Measurements from ENCODE around the gene PKP4. TPM values are rescaled to one million over a fixed set of nuclear protein-coding genes. Genes with fewer than 3 reads are reported as not detected.
"Not testable (repeated sequence)": the region's sequence is repeated elsewhere in the genome, so short reads cannot be mapped to it uniquely, and the experiment has no call there.

PKP4 gene
- total RNA-seq, 1 experiment from 2014 or later = 9.3 TPM

- peak; percentile 47 for DNase-seq
- Histone ChIP-seq H3K27me3 (no peaks in the 10 kb centered on the region), H3K9me3 (no peaks in the 10 kb centered on the region), H3K36me3 (no peaks in the 10 kb centered on the region), H3K4me3 (no peak overlapping the region)
Measured at GRCh38 chr2:158688721-158689120, 232.0 kb downstream of the PKP4 start.

GRCh38 chr2:158689391-158689790 is 232.6 kb downstream of the PKP4 start:
- no peaks in the 10 kb centered on the region for H3K36me3 ChIP-seq
- DNase-seq = no peak
- H3K27me3 ChIP-seq = no peaks in the 10 kb centered on the region
- no peak overlapping the region for H3K4me3 ChIP-seq
- H3K9me3 ChIP-seq = no peaks in the 10 kb centered on the region

- no peak for DNase-seq
- H3K36me3 ChIP-seq = no peaks in the 10 kb centered on the region
Measured at GRCh38 chr2:158690823-158691222, 234.1 kb downstream of the PKP4 start.

GRCh38 chr2:158691619-158692018 is 234.9 kb downstream of the PKP4 start:
- Histone ChIP-seq H3K4me3 (no peak overlapping the region), H3K9me3 (no peaks in the 10 kb centered on the region), H3K27me3 (no peaks in the 10 kb centered on the region), H3K36me3 (no peaks in the 10 kb centered on the region)
- no peak for DNase-seq

More at GRCh38 chr2:158690823-158691222, 234.1 kb downstream of the PKP4 start:
- no peaks in the 10 kb centered on the region for H3K9me3 ChIP-seq
- no peak overlapping the region for H3K4me3 ChIP-seq
- H3K27me3 ChIP-seq = no peaks in the 10 kb centered on the region

- no peak for DNase-seq
- H3K4me3 ChIP-seq = no peak overlapping the region
- H3K9me3 ChIP-seq = peaks cover 3% of the 10 kb centered on the region; the same call in 1 of the 2 replicates
- no peaks in the 10 kb centered on the region for H3K36me3 ChIP-seq
- H3K27me3 ChIP-seq = no peaks in the 10 kb centered on the region
Measured at GRCh38 chr2:158692372-158693103, 235.8 kb downstream of the PKP4 start.

- Histone ChIP-seq H3K27me3 (no peaks in the 10 kb centered on the region), H3K9me3 (peaks cover 3% of the 10 kb centered on the region; the same call in 1 of the 2 replicates)
- no peak for DNase-seq
Measured at GRCh38 chr2:158693476-158693875, 236.7 kb downstream of the PKP4 start.

GRCh38 chr2:158695305-158695704 is 238.6 kb downstream of the PKP4 start:
- DNase-seq = no peak
- Histone ChIP-seq H3K9me3 (peaks cover 3% of the 10 kb centered on the region; the same call in 1 of the 2 replicates), H3K27me3 (no peaks in the 10 kb centered on the region), H3K4me3 (no peak overlapping the region), H3K36me3 (no peaks in the 10 kb centered on the region)

More at GRCh38 chr2:158693476-158693875, 236.7 kb downstream of the PKP4 start:
- H3K4me3 ChIP-seq = no peak overlapping the region
- no peaks in the 10 kb centered on the region for H3K36me3 ChIP-seq

GRCh38 chr2:158695744-158696143 is 239.0 kb downstream of the PKP4 start:
- not testable (repeated sequence) for H3K36me3 ChIP-seq, H3K4me3 ChIP-seq, H3K27me3 ChIP-seq, DNase-seq, H3K9me3 ChIP-seq

- no peak overlapping the region for H3K4me3 ChIP-seq
- peaks cover 3% of the 10 kb centered on the region; the same call in 1 of the 2 replicates for H3K9me3 ChIP-seq
- no peaks in the 10 kb centered on the region for H3K27me3 ChIP-seq
- H3K36me3 ChIP-seq = no peaks in the 10 kb centered on the region
- no peak for DNase-seq
Measured at GRCh38 chr2:158699323-158699722, 242.6 kb downstream of the PKP4 start.

- no peaks in the 10 kb centered on the region for H3K27me3 ChIP-seq
- H3K4me3 ChIP-seq = no peak overlapping the region
- peaks cover 3% of the 10 kb centered on the region; the same call in 1 of the 2 replicates for H3K9me3 ChIP-seq
- no peaks in the 10 kb centered on the region for H3K36me3 ChIP-seq
- DNase-seq = no peak
Measured at GRCh38 chr2:158701101-158701500, 244.3 kb downstream of the PKP4 start.

GRCh38 chr2:158702740-158703139 is 246.0 kb downstream of the PKP4 start:
- no peak for DNase-seq

GRCh38 chr2:158704724-158705465 is 248.1 kb downstream of the PKP4 start:
- H3K4me3 ChIP-seq, H3K36me3 ChIP-seq, DNase-seq, H3K9me3 ChIP-seq, H3K27me3 ChIP-seq: not testable (repeated sequence)

More at GRCh38 chr2:158702740-158703139, 246.0 kb downstream of the PKP4 start:
- Histone ChIP-seq H3K9me3 (no peaks in the 10 kb centered on the region), H3K36me3 (no peaks in the 10 kb centered on the region), H3K27me3 (no peaks in the 10 kb centered on the region), H3K4me3 (no peak overlapping the region)

GRCh38 chr2:158712791-158713522 is 256.2 kb downstream of the PKP4 start:
- no peak overlapping the region for H3K4me3 ChIP-seq
- H3K36me3 ChIP-seq = no peaks in the 10 kb centered on the region
- no peaks in the 10 kb centered on the region for H3K27me3 ChIP-seq
- DNase-seq = no peak
- peaks cover 6% of the 10 kb centered on the region; the same call in 1 of the 2 replicates for H3K9me3 ChIP-seq

- no peak for DNase-seq
- H3K36me3 ChIP-seq = no peaks in the 10 kb centered on the region
- H3K4me3 ChIP-seq = no peak overlapping the region
- H3K9me3 ChIP-seq = peaks cover 6% of the 10 kb centered on the region; the same call in 1 of the 2 replicates
- no peaks in the 10 kb centered on the region for H3K27me3 ChIP-seq
Measured at GRCh38 chr2:158713523-158714138, 256.9 kb downstream of the PKP4 start.

GRCh38 chr2:158714420-158714819 is 257.7 kb downstream of the PKP4 start:
- Histone ChIP-seq H3K36me3 (no peaks in the 10 kb centered on the region), H3K9me3 (peaks cover 6% of the 10 kb centered on the region; the same call in 1 of the 2 replicates), H3K4me3 (no peak overlapping the region), H3K27me3 (no peaks in the 10 kb centered on the region)
- DNase-seq = no peak

GRCh38 chr2:158715357-158715756 is 258.6 kb downstream of the PKP4 start:
- H3K27me3 ChIP-seq = no peaks in the 10 kb centered on the region
- H3K9me3 ChIP-seq = peaks cover 6% of the 10 kb centered on the region; the same call in 1 of the 2 replicates
- no peaks in the 10 kb centered on the region for H3K36me3 ChIP-seq
- no peak overlapping the region for H3K4me3 ChIP-seq
- DNase-seq = no peak

Measured in MG63 (cell line).